Chondrocyte (in vitro differentiated cells): ENCODE measurements around the gene TAPBP. TPM values are rescaled to one million over a fixed set of nuclear protein-coding genes. Genes with fewer than 3 reads are reported as not detected.
"Not testable (repeated sequence)": the region's sequence is repeated elsewhere in the genome, so short reads cannot be mapped to it uniquely, and the experiment has no call there.

Source experiments
- DNase-seq: peaks from one replicate; pipeline ENCODE4 v3.0.0; 2021; ENCODE audit warnings: mixed read lengths, low spot score
- H3K27ac Mint-ChIP-seq: one replicate; pipeline ENCODE4 v1.8.0; 2021; ENCODE audit warnings: mild to moderate bottlenecking, moderate library complexity, mixed read lengths; ENCODE audit not compliant: unreplicated experiment
- H3K27me3 Mint-ChIP-seq: 2 replicates; pipeline ENCODE4 v1.8.0; 2021; ENCODE audit warnings: low read depth, mixed read lengths
- H3K36me3 Mint-ChIP-seq: 2 replicates; pipeline ENCODE4 v1.8.0; 2021; ENCODE audit warnings: low read depth, mixed read lengths
- H3K4me1 Mint-ChIP-seq: 2 replicates; pipeline ENCODE4 v1.8.0; 2021; ENCODE audit warnings: low read depth, mild to moderate bottlenecking, mixed read lengths
- H3K4me3 Mint-ChIP-seq: one replicate; pipeline ENCODE4 v1.8.0; 2021; ENCODE audit warnings: mild to moderate bottlenecking, moderate library complexity, mixed read lengths; ENCODE audit not compliant: unreplicated experiment
- H3K9me3 Mint-ChIP-seq: 2 replicates; pipeline ENCODE4 v1.8.0; 2021; ENCODE audit warnings: low read depth, mixed read lengths
- total RNA-seq: library from RNA; stranded (reverse); gene quantifications from 3 replicates; pipeline ENCODE4 v1.2.1, GENCODE V29; 2021
- TF ChIP-seq, protein P1 (sequence below): fragments of 200-600 bp; sonication (generic); IDR thresholded peaks from 2 replicates; pipeline ENCODE4 v1.5.0; 2021; ENCODE audit warnings: antibody characterized with exemption, mild to moderate bottlenecking, moderate library complexity

The TAPBP gene
- total RNA-seq, 1 donor from 2014 or later = 86.2 TPM

DNA sequence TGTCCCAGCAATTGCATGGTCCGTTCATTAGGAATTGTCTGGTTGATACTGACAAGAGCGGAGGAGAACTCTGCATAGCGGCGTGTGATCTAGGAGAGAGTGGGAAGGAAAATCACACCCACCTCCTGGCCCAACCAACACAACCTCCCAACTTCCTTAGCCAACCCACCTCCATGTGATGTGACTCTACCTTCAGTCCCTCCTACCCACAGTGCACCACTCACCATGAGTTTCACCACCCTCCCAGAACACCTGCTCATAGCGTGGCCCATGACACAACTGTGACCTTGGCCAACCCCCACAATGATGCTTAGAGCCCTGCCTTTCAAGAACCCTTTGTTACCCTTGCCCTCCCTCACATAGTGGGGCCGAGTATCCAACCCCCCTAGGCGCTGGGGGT is 49.9 kb downstream of the TAPBP start:
- no peak for DNase-seq
- no peaks in the 10 kb centered on the region for H3K4me1 Mint-ChIP-seq
- H3K27me3 Mint-ChIP-seq = no peaks in the 10 kb centered on the region
- H3K9me3 Mint-ChIP-seq = no peaks in the 10 kb centered on the region
- H3K36me3 Mint-ChIP-seq = peaks cover 38% of the 10 kb centered on the region
- H3K4me3 Mint-ChIP-seq = no peak overlapping the region
- TF ChIP-seq, protein P1, sequence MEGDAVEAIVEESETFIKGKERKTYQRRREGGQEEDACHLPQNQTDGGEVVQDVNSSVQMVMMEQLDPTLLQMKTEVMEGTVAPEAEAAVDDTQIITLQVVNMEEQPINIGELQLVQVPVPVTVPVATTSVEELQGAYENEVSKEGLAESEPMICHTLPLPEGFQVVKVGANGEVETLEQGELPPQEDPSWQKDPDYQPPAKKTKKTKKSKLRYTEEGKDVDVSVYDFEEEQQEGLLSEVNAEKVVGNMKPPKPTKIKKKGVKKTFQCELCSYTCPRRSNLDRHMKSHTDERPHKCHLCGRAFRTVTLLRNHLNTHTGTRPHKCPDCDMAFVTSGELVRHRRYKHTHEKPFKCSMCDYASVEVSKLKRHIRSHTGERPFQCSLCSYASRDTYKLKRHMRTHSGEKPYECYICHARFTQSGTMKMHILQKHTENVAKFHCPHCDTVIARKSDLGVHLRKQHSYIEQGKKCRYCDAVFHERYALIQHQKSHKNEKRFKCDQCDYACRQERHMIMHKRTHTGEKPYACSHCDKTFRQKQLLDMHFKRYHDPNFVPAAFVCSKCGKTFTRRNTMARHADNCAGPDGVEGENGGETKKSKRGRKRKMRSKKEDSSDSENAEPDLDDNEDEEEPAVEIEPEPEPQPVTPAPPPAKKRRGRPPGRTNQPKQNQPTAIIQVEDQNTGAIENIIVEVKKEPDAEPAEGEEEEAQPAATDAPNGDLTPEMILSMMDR = no peak
- H3K27ac Mint-ChIP-seq = no peak overlapping the region

DNA sequence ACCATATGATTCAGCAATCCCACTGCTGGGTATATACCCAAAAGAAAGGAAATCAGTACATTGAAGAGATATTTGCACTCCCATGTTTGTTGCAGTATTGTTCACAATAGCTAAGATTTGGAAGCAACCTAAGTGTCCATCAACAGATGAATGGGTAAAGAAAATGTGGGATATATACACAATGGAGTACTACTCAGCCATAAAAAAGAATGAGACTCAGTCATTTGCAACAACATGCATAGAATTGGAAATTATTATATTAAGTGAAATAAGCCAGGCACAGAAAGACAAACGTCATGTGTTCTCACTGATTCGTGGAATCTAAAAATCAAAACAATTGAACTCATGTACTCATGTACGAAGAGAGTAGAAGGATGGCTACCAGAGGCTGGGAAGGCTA is 51.4 kb downstream of the TAPBP start:
- not testable (repeated sequence) for H3K27me3 Mint-ChIP-seq, H3K4me3 Mint-ChIP-seq, DNase-seq, H3K27ac Mint-ChIP-seq, H3K9me3 Mint-ChIP-seq, H3K4me1 Mint-ChIP-seq
- peaks cover 33% of the 10 kb centered on the region for H3K36me3 Mint-ChIP-seq

DNA sequence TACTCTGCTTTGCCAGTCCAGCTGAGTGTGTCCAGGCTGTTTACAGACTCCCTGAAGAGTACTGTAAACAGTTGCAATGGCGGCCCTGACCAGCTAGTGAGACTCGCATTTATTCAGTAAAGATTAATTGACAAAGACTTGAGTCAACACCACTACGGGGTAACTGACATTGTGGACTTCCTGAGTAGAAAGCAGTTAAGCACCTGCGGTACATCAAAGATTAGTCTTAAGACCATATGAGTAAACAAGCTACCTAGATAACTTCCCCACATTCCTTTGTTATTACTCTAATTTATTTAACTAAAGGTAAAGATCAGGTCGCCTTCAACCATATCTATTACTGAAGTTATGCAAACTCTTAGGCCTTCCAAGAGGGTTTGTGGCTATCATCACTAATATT is 54.8 kb downstream of the TAPBP start:
- Mint-ChIP-seq H3K27me3 (no peaks in the 10 kb centered on the region), H3K4me1 (no peaks in the 10 kb centered on the region)

DNA sequence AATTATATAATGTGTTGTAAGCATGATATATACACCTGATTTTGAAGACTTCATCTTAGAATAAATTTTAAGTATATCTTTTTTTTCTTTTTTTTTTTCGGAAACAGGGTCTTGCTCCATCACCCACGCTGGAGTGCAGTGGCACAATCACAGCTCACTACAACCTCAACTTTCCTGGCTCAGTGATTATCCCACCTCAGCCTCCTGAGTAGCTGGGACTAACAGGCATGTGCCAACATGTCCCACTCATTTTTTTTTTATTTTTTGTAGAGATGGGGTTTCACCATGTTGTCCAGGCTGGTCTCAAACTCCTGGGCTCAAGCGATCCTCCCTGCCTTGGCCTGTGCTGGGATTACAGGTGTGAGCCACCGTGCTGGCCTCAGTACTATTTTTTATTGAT is 59.3 kb downstream of the TAPBP start:
- H3K9me3 Mint-ChIP-seq = no peaks in the 10 kb centered on the region
- H3K4me1 Mint-ChIP-seq = peaks cover 31% of the 10 kb centered on the region
- TF ChIP-seq, protein P1 = no peak
- no peak overlapping the region for H3K27ac Mint-ChIP-seq
- peaks cover 10% of the 10 kb centered on the region for H3K36me3 Mint-ChIP-seq
- DNase-seq = no peak
- H3K27me3 Mint-ChIP-seq = no peaks in the 10 kb centered on the region
- H3K4me3 Mint-ChIP-seq = no peak overlapping the region

More for the DNA sequence above, 54.8 kb downstream of the TAPBP start:
- Mint-ChIP-seq H3K27ac (no peak overlapping the region), H3K4me3 (no peak overlapping the region), H3K9me3 (no peaks in the 10 kb centered on the region), H3K36me3 (peaks cover 17% of the 10 kb centered on the region)
- DNase-seq = no peak
- TF ChIP-seq, protein P1 = no peak

DNA sequence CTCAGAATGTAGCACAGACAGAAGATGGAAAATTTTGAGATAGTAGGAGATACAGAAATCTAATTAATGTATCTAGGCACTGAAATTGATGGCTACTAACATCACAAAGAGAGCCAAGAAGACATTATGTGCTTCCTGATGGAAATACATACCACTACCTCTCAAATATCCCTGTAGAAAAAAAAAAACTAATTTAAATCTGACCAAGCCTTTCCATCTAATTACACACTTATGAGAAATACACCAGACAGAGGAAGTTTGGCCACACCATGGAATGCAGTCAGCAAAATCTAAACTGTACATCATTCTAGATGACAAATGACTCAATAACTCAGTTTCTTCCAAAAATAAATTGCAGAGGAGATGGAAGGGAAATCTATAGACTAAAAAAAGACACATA is 61.1 kb downstream of the TAPBP start:
- Mint-ChIP-seq H3K27ac (peak overlapping the region; percentile 38), H3K27me3 (no peaks in the 10 kb centered on the region), H3K9me3 (no peaks in the 10 kb centered on the region), H3K36me3 (peaks cover 10% of the 10 kb centered on the region), H3K4me1 (peaks cover 43% of the 10 kb centered on the region), H3K4me3 (no peak overlapping the region)
- TF ChIP-seq, protein P1 = no peak
- no peak for DNase-seq

DNA sequence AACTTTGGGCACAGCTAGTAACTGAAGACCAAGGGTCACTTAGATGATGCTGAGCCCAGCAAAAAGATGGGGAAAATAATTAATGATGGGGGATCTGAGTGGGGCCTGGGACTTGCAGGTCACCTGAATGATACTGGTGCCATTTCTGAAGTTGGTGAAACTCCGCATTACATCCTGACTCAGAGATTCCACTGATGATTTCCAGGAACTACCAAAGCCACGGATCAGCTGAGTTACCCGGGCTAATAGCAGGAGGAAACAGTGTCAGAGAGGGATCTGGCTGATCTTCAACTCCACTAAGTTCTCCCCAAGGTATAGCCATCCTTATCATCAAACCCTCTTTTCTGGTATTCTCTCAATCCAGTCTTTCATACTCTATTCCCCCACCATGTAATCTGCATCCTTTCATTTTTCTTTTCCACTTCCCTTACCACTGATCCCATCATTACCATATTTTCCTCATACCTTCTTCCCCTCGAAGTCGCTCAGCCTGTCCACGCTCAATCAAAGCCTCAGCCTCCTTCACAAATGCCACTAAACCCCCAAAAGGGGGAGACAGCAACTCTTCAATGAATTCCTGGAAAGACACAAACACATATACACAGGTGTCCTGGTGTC is 62.4 kb downstream of the TAPBP start:
- Mint-ChIP-seq H3K9me3 (no peaks in the 10 kb centered on the region), H3K27me3 (no peaks in the 10 kb centered on the region), H3K36me3 (peaks cover 9% of the 10 kb centered on the region), H3K4me1 (peaks cover 43% of the 10 kb centered on the region), H3K4me3 (no peak overlapping the region), H3K27ac (peak overlapping the region; percentile 42)
- DNase-seq = no peak
- TF ChIP-seq, protein P1 = no peak
